ENCODE results near the gene DTNB.

Gene DTNB

DNA sequence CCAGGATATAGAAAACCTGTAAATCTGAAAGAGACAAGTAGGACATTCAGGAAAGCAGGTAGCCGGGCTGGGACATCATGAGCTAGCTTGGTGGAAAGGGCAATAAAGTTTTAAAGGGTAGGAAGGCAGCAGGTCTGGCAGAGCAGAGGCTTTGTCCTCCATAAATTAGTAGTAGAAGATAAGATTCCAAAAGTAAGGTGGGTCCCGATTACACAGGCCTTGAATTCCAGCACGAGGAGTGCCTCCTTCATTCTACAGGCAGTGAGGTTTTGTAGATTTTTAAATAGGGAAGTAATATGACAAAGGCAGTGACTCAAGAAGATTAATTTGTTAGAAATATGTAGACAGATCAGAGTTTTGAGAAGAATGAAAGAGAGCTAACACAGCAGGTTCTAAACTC, 160.7 kb downstream of the DTNB start:
- Histone ChIP-seq H3K9me3 (ENCODE audit: low read length) (peaks cover 3% of the 10 kb centered on the region), H3K27me3 (ENCODE audit: insufficient read depth, low read length) (no peaks in the 10 kb centered on the region), H3K4me1 (ENCODE audit: insufficient read depth, low read length) (no peaks in the 10 kb centered on the region), H2AFZ (ENCODE audit: low read depth, low read length) (no peak overlapping the region), H3K4me3 (ENCODE audit: low read length) (no peak overlapping the region), H3K36me3 (ENCODE audit: insufficient read depth, low read length) (no peaks in the 10 kb centered on the region)

DNA sequence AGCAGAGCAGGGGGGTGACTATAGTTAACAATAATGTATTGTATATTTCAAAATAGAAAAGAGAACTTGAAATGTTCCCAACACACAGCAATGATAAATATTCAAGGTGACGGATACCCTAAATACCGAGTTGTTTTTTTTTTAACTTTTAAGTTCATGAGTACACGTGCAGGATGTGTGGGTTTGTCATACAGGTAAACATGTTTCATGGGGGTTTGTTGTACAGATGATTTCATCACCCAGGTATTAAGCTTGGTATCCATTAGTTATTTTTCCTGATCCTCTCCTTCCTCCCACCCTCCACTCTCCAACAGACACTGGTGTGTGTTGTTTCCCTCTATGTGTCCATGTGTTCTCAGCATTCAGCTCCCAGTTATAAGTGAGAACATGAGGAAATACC, 167.2 kb downstream of the DTNB start:
- no peaks in the 10 kb centered on the region for H3K4me1 ChIP-seq (ENCODE audit: insufficient read depth, low read length)
- no peaks in the 10 kb centered on the region for H3K36me3 ChIP-seq (ENCODE audit: insufficient read depth, low read length)
- no peaks in the 10 kb centered on the region for H3K27me3 ChIP-seq (ENCODE audit: insufficient read depth, low read length)
- H2AFZ ChIP-seq (ENCODE audit: low read depth, low read length), result no peak overlapping the region
- peaks cover 2% of the 10 kb centered on the region for H3K9me3 ChIP-seq (ENCODE audit: low read length)
- H3K4me3 ChIP-seq (ENCODE audit: low read length), result no peak overlapping the region

DNA sequence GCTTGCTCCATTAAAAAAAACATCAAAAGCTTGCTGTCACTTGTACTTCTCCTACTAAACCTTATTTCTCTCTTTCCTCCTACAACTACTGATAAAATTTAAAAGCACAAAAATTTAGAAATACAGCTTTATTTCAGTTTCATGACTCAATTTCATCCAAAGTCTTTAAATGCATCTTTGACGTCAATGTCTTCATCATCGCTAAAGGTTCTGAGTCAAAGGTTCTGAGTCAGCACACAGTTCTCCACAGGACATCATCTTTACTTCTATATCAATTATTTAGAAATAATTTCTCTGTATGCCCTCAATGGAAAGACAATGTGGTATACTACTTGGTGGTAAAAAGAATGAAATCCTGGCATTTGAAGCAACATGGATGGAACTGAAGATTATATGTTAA, 167.8 kb downstream of the DTNB start:
- no peaks in the 10 kb centered on the region for H3K36me3 ChIP-seq (ENCODE audit: insufficient read depth, low read length)
- no peak overlapping the region for H3K4me3 ChIP-seq (ENCODE audit: low read length)
- H3K4me1 ChIP-seq (ENCODE audit: insufficient read depth, low read length), result no peaks in the 10 kb centered on the region
- peaks cover 2% of the 10 kb centered on the region for H3K9me3 ChIP-seq (ENCODE audit: low read length)
- no peaks in the 10 kb centered on the region for H3K27me3 ChIP-seq (ENCODE audit: insufficient read depth, low read length)
- H2AFZ ChIP-seq (ENCODE audit: low read depth, low read length), result no peak overlapping the region

GRCh38 chr2:25505182-25505581, 168.2 kb downstream of the DTNB start:
- no peak overlapping the region for H3K4me3 ChIP-seq (ENCODE audit: low read length)
- H3K4me1 ChIP-seq (ENCODE audit: insufficient read depth, low read length), result no peaks in the 10 kb centered on the region
- H3K27me3 ChIP-seq (ENCODE audit: insufficient read depth, low read length), result no peaks in the 10 kb centered on the region
- no peak overlapping the region for H2AFZ ChIP-seq (ENCODE audit: low read depth, low read length)
- H3K36me3 ChIP-seq (ENCODE audit: insufficient read depth, low read length), result no peaks in the 10 kb centered on the region
- peaks cover 2% of the 10 kb centered on the region for H3K9me3 ChIP-seq (ENCODE audit: low read length)

DNA sequence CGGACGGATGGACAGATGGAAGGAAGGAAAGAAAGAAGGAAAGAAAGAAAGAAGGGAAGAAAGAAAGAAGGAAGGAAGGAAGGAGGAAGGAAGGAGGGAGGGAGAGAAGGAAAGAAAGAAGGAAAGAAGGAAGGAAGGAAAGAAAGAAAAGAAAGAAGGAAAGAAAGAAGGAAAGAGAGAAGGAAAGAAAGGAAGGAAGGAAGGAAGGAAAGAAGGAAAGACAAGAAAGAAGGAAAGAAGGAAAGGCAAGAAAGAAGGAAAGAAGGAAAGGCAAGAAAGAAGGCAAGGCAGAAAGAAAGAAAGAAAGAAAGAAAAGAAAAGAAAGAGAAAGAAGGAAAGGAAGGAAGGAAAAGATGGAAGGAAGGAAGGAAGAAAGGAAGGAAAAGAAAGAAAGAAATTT, 169.1 kb downstream of the DTNB start:
- Histone ChIP-seq H3K27me3 (ENCODE audit: insufficient read depth, low read length) (no peaks in the 10 kb centered on the region), H3K36me3 (ENCODE audit: insufficient read depth, low read length) (no peaks in the 10 kb centered on the region), H2AFZ (ENCODE audit: low read depth, low read length) (no peak overlapping the region), H3K4me1 (ENCODE audit: insufficient read depth, low read length) (no peaks in the 10 kb centered on the region), H3K4me3 (ENCODE audit: low read length) (no peak overlapping the region), H3K9me3 (ENCODE audit: low read length) (peaks cover 2% of the 10 kb centered on the region)

DNA sequence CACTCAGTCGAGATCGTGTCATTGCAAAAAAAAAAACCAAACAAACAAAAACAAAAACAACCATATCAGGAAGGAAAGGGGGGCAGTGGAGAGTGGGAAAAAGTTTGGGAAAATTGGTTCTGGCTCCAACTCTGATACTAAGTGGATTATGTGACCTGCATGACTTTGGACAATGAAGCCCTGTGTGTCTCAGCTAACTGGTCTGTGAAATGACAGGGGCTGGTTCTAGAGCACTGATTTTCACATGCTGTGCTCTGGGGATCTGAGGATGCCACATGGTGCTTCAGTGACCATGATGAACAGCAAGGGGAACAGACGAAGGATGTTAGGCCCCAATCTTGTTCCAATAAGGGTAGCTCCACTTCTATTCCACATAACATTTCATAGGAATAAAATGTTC, 174.2 kb downstream of the DTNB start:
- peaks cover 2% of the 10 kb centered on the region for H3K9me3 ChIP-seq (ENCODE audit: low read length)
- H3K27me3 ChIP-seq (ENCODE audit: insufficient read depth, low read length), result no peaks in the 10 kb centered on the region
- H2AFZ ChIP-seq (ENCODE audit: low read depth, low read length), result no peak overlapping the region
- no peaks in the 10 kb centered on the region for H3K4me1 ChIP-seq (ENCODE audit: insufficient read depth, low read length)
- H3K4me3 ChIP-seq (ENCODE audit: low read length), result no peak overlapping the region
- H3K36me3 ChIP-seq (ENCODE audit: insufficient read depth, low read length), result no peaks in the 10 kb centered on the region

DNA sequence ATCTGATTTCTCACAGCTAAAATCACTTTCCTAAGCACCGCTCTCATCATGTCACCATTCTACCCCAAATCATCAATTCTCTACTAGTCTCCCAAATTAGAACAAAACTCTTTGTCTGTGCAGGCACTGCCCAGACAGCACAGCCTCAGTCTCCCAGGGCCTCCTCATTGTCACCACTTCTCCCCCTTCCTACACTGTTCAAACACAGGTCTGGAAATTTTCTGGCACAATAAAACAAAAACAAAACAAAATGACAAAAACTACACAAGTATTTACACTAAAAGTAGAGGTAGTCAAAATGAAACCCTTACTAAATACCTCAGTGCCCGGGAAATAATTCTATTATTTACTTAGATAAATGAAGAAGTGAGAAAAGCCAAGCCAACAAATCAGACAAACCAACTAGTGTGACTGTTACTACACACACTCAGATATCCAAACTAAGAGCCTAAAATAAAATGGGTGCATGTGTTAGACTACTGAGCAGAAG, 175.4 kb downstream of the DTNB start:
- peaks cover under 1% of the 10 kb centered on the region for H3K9me3 ChIP-seq (ENCODE audit: low read length)
- H3K27me3 ChIP-seq (ENCODE audit: insufficient read depth, low read length), result no peaks in the 10 kb centered on the region
- no peaks in the 10 kb centered on the region for H3K4me1 ChIP-seq (ENCODE audit: insufficient read depth, low read length)
- no peaks in the 10 kb centered on the region for H3K36me3 ChIP-seq (ENCODE audit: insufficient read depth, low read length)
- no peak overlapping the region for H3K4me3 ChIP-seq (ENCODE audit: low read length)
- no peak overlapping the region for H2AFZ ChIP-seq (ENCODE audit: low read depth, low read length)

DNA sequence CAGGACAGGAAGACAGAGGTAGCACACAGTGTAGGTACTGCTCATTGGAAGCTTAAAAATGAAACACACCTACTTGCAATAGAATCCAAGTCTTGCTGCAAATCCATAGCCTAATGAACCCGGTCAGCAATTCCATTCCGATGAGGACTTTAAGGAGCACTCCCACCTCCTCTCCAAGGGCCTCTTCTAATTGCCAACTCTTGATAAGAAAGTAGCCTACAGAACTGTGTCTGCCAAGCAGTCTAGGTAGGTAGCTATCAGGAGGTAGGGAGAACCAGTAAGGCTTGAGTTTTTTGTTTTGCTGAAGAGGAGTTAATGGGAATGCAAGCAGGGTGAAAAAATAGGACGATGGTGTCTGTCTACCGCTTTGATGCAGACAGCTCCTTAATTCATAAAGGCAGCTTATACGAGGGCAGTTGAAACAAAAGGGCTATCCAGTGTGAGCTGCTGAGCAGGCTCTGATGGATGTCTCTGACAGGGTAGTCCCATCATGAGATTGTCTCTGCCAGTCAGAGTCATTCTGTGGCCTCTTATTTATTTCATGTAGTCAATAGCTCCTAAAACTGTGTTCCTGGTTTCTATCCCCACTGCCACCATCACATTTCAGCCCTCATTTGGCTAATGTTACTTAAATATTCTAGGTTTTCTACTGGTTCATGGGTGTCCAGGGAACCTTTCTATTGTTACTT, 176.0 kb downstream of the DTNB start:
- H3K4me3 ChIP-seq (ENCODE audit: low read length), result no peak overlapping the region
- H3K9me3 ChIP-seq (ENCODE audit: low read length), result no peaks in the 10 kb centered on the region
- no peaks in the 10 kb centered on the region for H3K27me3 ChIP-seq (ENCODE audit: insufficient read depth, low read length)
- no peaks in the 10 kb centered on the region for H3K36me3 ChIP-seq (ENCODE audit: insufficient read depth, low read length)
- no peak overlapping the region for H2AFZ ChIP-seq (ENCODE audit: low read depth, low read length)
- no peaks in the 10 kb centered on the region for H3K4me1 ChIP-seq (ENCODE audit: insufficient read depth, low read length)

DNA sequence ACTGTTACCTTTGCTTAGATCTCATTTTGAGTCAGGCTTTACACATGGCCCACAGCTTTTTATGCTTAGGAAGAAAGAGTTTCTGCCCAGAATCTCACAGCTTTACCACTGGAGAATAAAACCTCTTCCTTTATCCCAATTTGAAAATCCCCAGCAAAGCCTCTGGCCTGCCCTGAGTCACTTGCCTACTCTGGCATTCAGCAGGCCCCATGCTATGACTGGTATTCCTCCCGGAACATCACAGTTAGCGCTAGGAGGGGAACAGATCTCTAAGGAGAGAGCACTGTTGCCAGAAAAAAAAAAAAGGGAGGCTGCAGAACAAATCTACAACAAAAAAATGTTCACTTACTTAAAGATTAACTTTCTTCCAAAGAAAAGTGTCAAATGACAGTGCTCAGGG, 178.8 kb downstream of the DTNB start:
- H3K4me3 ChIP-seq (ENCODE audit: low read length), result no peak overlapping the region
- no peaks in the 10 kb centered on the region for H3K4me1 ChIP-seq (ENCODE audit: insufficient read depth, low read length)
- H3K9me3 ChIP-seq (ENCODE audit: low read length), result no peaks in the 10 kb centered on the region
- H2AFZ ChIP-seq (ENCODE audit: low read depth, low read length), result no peak overlapping the region
- no peaks in the 10 kb centered on the region for H3K27me3 ChIP-seq (ENCODE audit: insufficient read depth, low read length)
- no peaks in the 10 kb centered on the region for H3K36me3 ChIP-seq (ENCODE audit: insufficient read depth, low read length)

DNA sequence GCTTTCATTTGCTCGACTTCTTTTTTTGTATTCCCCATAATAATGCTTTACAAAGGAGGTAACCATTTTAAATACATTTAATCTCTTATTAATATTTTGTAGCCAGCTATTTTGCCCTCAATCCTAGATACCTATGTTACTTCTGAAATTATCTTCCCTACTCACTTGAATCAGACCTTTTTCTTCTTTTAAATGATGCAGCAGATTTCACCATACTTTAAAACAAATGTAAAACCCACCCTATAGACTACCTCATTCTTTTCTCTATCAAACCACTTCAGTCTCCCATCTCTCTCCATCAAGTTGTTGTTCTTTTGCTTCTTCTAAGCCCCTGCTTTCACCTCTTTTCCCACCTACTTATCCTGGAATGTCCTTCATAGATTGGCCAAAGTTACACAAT, 180.2 kb downstream of the DTNB start:
- Histone ChIP-seq H3K9me3 (ENCODE audit: low read length) (no peaks in the 10 kb centered on the region), H3K4me3 (ENCODE audit: low read length) (no peak overlapping the region), H3K4me1 (ENCODE audit: insufficient read depth, low read length) (no peaks in the 10 kb centered on the region), H3K27me3 (ENCODE audit: insufficient read depth, low read length) (no peaks in the 10 kb centered on the region), H2AFZ (ENCODE audit: low read depth, low read length) (no peak overlapping the region), H3K36me3 (ENCODE audit: insufficient read depth, low read length) (no peaks in the 10 kb centered on the region)

DNA sequence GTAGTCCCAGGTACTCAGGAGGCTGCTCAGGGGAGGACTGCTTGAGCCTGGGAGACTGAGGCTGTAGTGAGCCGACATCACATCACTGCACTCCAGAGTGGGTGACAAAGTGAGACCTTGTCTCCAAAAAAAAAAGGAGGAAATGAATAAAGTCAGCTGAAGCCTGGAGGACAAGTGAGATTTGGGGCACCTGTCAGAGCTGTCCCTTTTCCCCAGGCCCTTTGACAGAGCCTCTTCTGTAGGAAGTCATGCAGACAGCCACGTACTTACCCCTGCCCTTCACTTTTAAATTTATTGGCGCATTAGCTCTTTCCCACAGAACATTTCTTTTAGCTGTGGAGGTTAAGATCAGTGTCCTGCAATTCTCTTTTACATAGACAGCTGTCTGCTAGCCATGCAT, 180.7 kb downstream of the DTNB start:
- H3K4me1 ChIP-seq (ENCODE audit: insufficient read depth, low read length), result no peaks in the 10 kb centered on the region
- H3K36me3 ChIP-seq (ENCODE audit: insufficient read depth, low read length), result no peaks in the 10 kb centered on the region
- H3K27me3 ChIP-seq (ENCODE audit: insufficient read depth, low read length), result no peaks in the 10 kb centered on the region
- H3K4me3 ChIP-seq (ENCODE audit: low read length), result no peak overlapping the region
- H2AFZ ChIP-seq (ENCODE audit: low read depth, low read length), result no peak overlapping the region
- no peaks in the 10 kb centered on the region for H3K9me3 ChIP-seq (ENCODE audit: low read length)

GRCh38 chr2:25491966-25492532, 181.3 kb downstream of the DTNB start:
- Histone ChIP-seq H3K4me1 (ENCODE audit: insufficient read depth, low read length) (no peaks in the 10 kb centered on the region), H3K36me3 (ENCODE audit: insufficient read depth, low read length) (no peaks in the 10 kb centered on the region), H3K4me3 (ENCODE audit: low read length) (no peak overlapping the region), H2AFZ (ENCODE audit: low read depth, low read length) (no peak overlapping the region), H3K9me3 (ENCODE audit: low read length) (no peaks in the 10 kb centered on the region), H3K27me3 (ENCODE audit: insufficient read depth, low read length) (no peaks in the 10 kb centered on the region)

- Histone ChIP-seq H3K27me3 (ENCODE audit: insufficient read depth, low read length) (no peaks in the 10 kb centered on the region), H3K4me3 (ENCODE audit: low read length) (no peak overlapping the region), H3K4me1 (ENCODE audit: insufficient read depth, low read length) (no peaks in the 10 kb centered on the region), H3K36me3 (ENCODE audit: insufficient read depth, low read length) (no peaks in the 10 kb centered on the region), H3K9me3 (ENCODE audit: low read length) (no peaks in the 10 kb centered on the region), H2AFZ (ENCODE audit: low read depth, low read length) (no peak overlapping the region)
Observed at GRCh38 chr2:25491003-25491696, 182.2 kb downstream of the DTNB start.
